ENCODE results near the gene ABTB1. TPM values are rescaled to one million over a fixed set of nuclear protein-coding genes. Genes with fewer than 3 reads are reported as not detected.

The ABTB1 gene
- total and polyA plus RNA-seq, 3 experiments from 2014 or later, result 21.7 to 64.0 (median 23.1) TPM

- CTCF ChIA-PET, result no interaction called here
- Histone ChIP-seq H3K4me1 (ENCODE audit: insufficient read depth, low read length) (peaks cover 16% of the 10 kb centered on the region), H3K36me3 (ENCODE audit: insufficient read depth, low read length) (no peaks in the 10 kb centered on the region), H3K27me3 (ENCODE audit: insufficient read depth, low read length, poor library complexity, severe bottlenecking) (no peaks in the 10 kb centered on the region), H3K9me3 (ENCODE audit: low read length) (no peaks in the 10 kb centered on the region), H3K4me3 (ENCODE audit: low read length) (no peak overlapping the region), H3K27ac (ENCODE audit: low read depth, low read length) (no peak overlapping the region)
- POLR2A ChIA-PET, result no interaction called here
- peaks cover 0 to 12% (median 1%) of the 10 kb centered on the region in 3 donors for H3K36me3 Mint-ChIP-seq
- DNase-seq, result no peak
- H3K27me3 Mint-ChIP-seq, result peaks cover 0 to 2% of the 10 kb centered on the region in 2 donors
- peak overlapping the region in 3 of 8 donors; percentile 29 to 63 (median 38) for H3K27ac Mint-ChIP-seq
- peaks cover 19 to 28% (median 20%) of the 10 kb centered on the region in 3 donors for H3K4me1 Mint-ChIP-seq
- H3K4me3 Mint-ChIP-seq, result peak overlapping the region in 4 of 7 donors; percentile 26 to 71 (median 66)
- no peaks in the 10 kb centered on the region for H3K9me3 Mint-ChIP-seq
These were observed 2.6 kb upstream of the ABTB1 start for GRCh38 chr3:127670229-127670559.

DNA sequence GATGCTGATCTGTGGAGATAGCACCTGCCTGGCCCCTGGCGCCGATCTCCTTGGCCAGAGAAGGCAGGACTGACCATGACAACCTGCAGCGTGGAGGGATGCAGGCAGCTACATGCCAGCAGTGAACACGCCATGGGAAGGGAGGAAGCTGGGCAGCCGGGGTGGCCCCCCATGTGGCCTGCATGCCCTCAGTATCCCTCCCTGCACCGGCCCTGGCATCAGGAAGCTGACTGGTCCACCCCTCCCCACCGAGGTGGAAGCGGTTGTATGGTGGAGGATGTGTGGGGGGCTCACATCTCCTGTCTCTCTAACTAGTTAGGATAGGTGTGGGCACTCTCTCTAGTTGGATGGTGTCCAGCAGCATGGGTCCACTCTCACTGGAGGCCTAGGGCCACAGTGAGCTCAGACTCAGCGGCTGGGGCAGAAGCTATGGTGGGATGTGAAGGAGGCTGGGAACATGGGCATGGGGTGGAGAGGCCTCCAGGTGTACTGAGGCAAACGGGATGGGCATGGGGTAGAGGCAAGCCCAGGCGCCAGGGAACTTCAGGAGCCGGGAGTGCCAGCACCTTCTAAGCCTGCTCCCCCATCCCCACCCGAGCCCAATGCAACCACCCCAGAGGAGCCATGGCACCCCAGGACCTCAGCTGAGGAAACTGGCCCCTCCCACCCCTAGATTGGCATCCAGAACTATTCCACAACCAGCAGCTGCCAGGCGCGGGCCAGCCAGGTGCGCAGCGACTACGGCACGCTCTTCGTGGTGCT is 1.8 kb upstream of the ABTB1 start:
- no peak for DNase-seq
- Histone ChIP-seq H3K27me3 (ENCODE audit: insufficient read depth, low read length, poor library complexity, severe bottlenecking) (no peaks in the 10 kb centered on the region), H3K9me3 (ENCODE audit: low read length) (no peaks in the 10 kb centered on the region), H3K4me3 (ENCODE audit: low read length) (no peak overlapping the region), H3K4me1 (ENCODE audit: insufficient read depth, low read length) (peaks cover 16% of the 10 kb centered on the region), H3K27ac (ENCODE audit: low read depth, low read length) (no peak overlapping the region), H3K36me3 (ENCODE audit: insufficient read depth, low read length) (no peaks in the 10 kb centered on the region)
- Mint-ChIP-seq H3K36me3 (peaks cover 0 to 17% (median 1%) of the 10 kb centered on the region in 3 donors), H3K27ac (peak overlapping the region in 7 of 8 donors; percentile 29 to 83 (median 72)), H3K9me3 (no peaks in the 10 kb centered on the region), H3K4me3 (peak overlapping the region; percentile 58 to 92 (median 82)), H3K27me3 (peaks cover 0 to 2% of the 10 kb centered on the region in 2 donors), H3K4me1 (peaks cover 23 to 34% (median 24%) of the 10 kb centered on the region in 3 donors)
- CTCF ChIA-PET, result no interaction called here
- POLR2A ChIA-PET, result interaction anchor here (1.2 kb wide), 1 partner anchor 81 kb away, joined by 7 read pairs; the partner anchor contains the start of gene TPRA1

- POLR2A ChIA-PET, result interaction anchor here (0.7 to 1.6 kb wide), 5 partner anchors 35 to 1197 kb away, joined by 3 to 13 read pairs (median 3); partner anchors contain the start of gene TPRA1
- Histone ChIP-seq H3K27me3 (ENCODE audit: insufficient read depth, low read length, poor library complexity, severe bottlenecking) (no peaks in the 10 kb centered on the region), H3K4me1 (ENCODE audit: insufficient read depth, low read length) (peaks cover 16% of the 10 kb centered on the region), H3K27ac (ENCODE audit: low read depth, low read length) (peak overlapping the region; percentile 83), H3K36me3 (ENCODE audit: insufficient read depth, low read length) (no peaks in the 10 kb centered on the region), H3K9me3 (ENCODE audit: low read length) (no peaks in the 10 kb centered on the region), H3K4me3 (ENCODE audit: low read length) (peak overlapping the region; percentile 71)
- peak; percentile 19 to 71 (median 47) for DNase-seq
- H3K27ac Mint-ChIP-seq, result peak overlapping the region; percentile 30 to 98 (median 94)
- H3K27me3 Mint-ChIP-seq, result peaks cover 0 to 2% of the 10 kb centered on the region in 2 donors
- CTCF ChIA-PET, result interaction anchor here (0.9 to 2.0 kb wide), 4 partner anchors 9 to 96 kb away, joined by 3 to 5 read pairs (median 4); no protein-coding TSS in a partner anchor
- H3K9me3 Mint-ChIP-seq, result no peaks in the 10 kb centered on the region
- H3K36me3 Mint-ChIP-seq, result peaks cover 0 to 26% (median 6%) of the 10 kb centered on the region in 3 donors
- H3K4me1 Mint-ChIP-seq, result peaks cover 26 to 40% (median 27%) of the 10 kb centered on the region in 3 donors
- peak overlapping the region; percentile 88 to 93 (median 91) for H3K4me3 Mint-ChIP-seq
These were observed 976 bp upstream of the ABTB1 start for GRCh38 chr3:127671523-127672428.

DNA sequence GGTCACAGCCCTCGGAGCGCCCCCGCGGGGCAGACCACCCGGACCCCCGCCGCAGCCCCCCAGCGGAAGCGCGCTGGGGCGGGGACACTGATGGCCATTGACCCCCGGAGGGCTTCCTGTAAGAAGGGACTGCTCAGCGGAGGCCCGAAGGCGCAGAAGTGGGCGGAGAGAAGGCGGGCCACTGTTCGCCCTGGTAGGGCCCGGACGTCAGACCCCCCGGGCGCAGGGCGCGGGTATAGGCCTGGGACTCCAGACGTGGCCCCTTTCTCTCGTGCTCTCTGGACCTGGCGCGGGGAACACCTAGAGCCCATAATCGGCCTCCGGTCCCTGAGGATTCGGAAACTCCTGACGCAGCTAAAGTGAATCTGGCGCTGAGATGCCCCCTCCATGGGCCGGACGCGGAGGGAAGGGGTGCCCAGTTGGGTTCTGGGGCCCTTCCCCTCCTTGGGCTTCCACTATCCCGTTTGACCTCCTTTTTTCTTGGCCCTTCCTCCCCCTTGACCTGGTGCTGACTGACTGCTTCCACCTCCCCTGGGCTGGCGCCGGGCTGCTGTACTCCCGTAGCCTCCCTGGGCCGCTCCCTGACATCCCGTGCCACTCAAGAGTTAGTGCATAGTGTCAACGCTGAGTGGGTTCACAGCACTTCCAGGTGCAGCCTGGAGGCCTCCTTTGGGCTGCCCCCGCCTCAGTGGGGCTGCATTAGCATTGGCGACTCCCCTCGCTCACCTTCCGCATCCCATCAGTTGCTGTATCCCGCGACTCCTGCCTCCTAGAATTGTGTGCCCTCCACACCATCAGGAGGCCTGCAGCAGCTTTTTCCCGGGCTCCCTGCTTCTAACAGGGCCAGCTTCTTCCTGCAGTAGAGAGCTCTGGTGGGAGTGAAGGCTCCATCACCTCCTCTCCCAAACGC is 694 bp downstream of the ABTB1 start:
- Histone ChIP-seq H3K27ac (ENCODE audit: low read depth, low read length) (peak overlapping the region; percentile 75), H3K4me3 (ENCODE audit: low read length) (peak overlapping the region; percentile 83), H3K27me3 (ENCODE audit: insufficient read depth, low read length, poor library complexity, severe bottlenecking) (no peaks in the 10 kb centered on the region), H3K4me1 (ENCODE audit: insufficient read depth, low read length) (peaks cover 16% of the 10 kb centered on the region), H3K9me3 (ENCODE audit: low read length) (no peaks in the 10 kb centered on the region), H3K36me3 (ENCODE audit: insufficient read depth, low read length) (no peaks in the 10 kb centered on the region)
- ChIA-PET CTCF (interaction anchor here (2.0 kb wide), 1 partner anchor 10 kb away, joined by 5 read pairs; no protein-coding TSS in a partner anchor), POLR2A (interaction anchor here (0.6 to 1.6 kb wide), 2 partner anchors 75 to 83 kb away, joined by 4 to 13 read pairs; partner anchors contain the start of genes MCM2 and TPRA1)
- Mint-ChIP-seq H3K4me3 (peak overlapping the region; percentile 86 to 91 (median 88)), H3K9me3 (no peaks in the 10 kb centered on the region), H3K27ac (peak overlapping the region; percentile 83 to 96 (median 92)), H3K36me3 (peaks cover 0 to 42% (median 6%) of the 10 kb centered on the region in 3 donors), H3K27me3 (peaks cover 0 to 3% of the 10 kb centered on the region in 2 donors), H3K4me1 (peaks cover 26 to 48% (median 27%) of the 10 kb centered on the region in 3 donors)
- peak; percentile 40 to 77 (median 58) for DNase-seq

GRCh38 chr3:127674101-127674721 is 1.5 kb downstream of the ABTB1 start:
- Histone ChIP-seq H3K4me1 (ENCODE audit: insufficient read depth, low read length) (peaks cover 16% of the 10 kb centered on the region), H3K4me3 (ENCODE audit: low read length) (peak overlapping the region; percentile 83), H3K36me3 (ENCODE audit: insufficient read depth, low read length) (no peaks in the 10 kb centered on the region), H3K9me3 (ENCODE audit: low read length) (no peaks in the 10 kb centered on the region), H3K27ac (ENCODE audit: low read depth, low read length) (no peak overlapping the region), H3K27me3 (ENCODE audit: insufficient read depth, low read length, poor library complexity, severe bottlenecking) (no peaks in the 10 kb centered on the region)
- ChIA-PET CTCF (no interaction called here), POLR2A (no interaction called here)
- DNase-seq, result peak in 1 of 5 donors; percentile 24
- Mint-ChIP-seq H3K9me3 (no peaks in the 10 kb centered on the region), H3K36me3 (peaks cover 0 to 49% (median 6%) of the 10 kb centered on the region in 3 donors), H3K27ac (peak overlapping the region; percentile 83 to 96 (median 92)), H3K4me1 (peaks cover 26 to 52% (median 27%) of the 10 kb centered on the region in 3 donors), H3K27me3 (peaks cover 0 to 3% of the 10 kb centered on the region in 2 donors), H3K4me3 (peak overlapping the region; percentile 86 to 91 (median 88))

GRCh38 chr3:127674790-127675189 is 2.0 kb downstream of the ABTB1 start:
- H3K9me3 ChIP-seq (ENCODE audit: low read length), result no peaks in the 10 kb centered on the region
- peak overlapping the region; percentile 43 to 90 (median 86) for H3K4me3 Mint-ChIP-seq

More at GRCh38 chr3:127674790-127675189, 2.0 kb downstream of the ABTB1 start:
- no peak overlapping the region for H3K27ac ChIP-seq (ENCODE audit: low read depth, low read length)
- DNase-seq, result no peak
- Mint-ChIP-seq H3K27ac (peak overlapping the region; percentile 9 to 94 (median 64)), H3K27me3 (peaks cover 0 to 3% of the 10 kb centered on the region in 2 donors), H3K36me3 (peaks cover 0 to 51% (median 6%) of the 10 kb centered on the region in 3 donors), H3K4me1 (peaks cover 26 to 52% (median 27%) of the 10 kb centered on the region in 3 donors), H3K9me3 (no peaks in the 10 kb centered on the region)
- H3K36me3 ChIP-seq (ENCODE audit: insufficient read depth, low read length), result no peaks in the 10 kb centered on the region
- no peaks in the 10 kb centered on the region for H3K27me3 ChIP-seq (ENCODE audit: insufficient read depth, low read length, poor library complexity, severe bottlenecking)
- peaks cover 16% of the 10 kb centered on the region for H3K4me1 ChIP-seq (ENCODE audit: insufficient read depth, low read length)
- H3K4me3 ChIP-seq (ENCODE audit: low read length), result no peak overlapping the region
- POLR2A ChIA-PET, result no interaction called here
- CTCF ChIA-PET, result no interaction called here
